Temporal lobe (tissue), 1 donor: ENCODE data around the gene TLCD3A. TPM values are rescaled to one million over a fixed set of nuclear protein-coding genes. Genes with fewer than 3 reads are reported as not detected.

ENCODE experiments used
- total RNA-seq: library from RNA; depleted of rRNA; stranded (reverse); fragments of >200 nt; gene quantifications from one replicate; pipeline ENCODE4 v1.2.3, GENCODE V29; 2014

Gene TLCD3A
- total RNA-seq, 1 donor from 2014 or later, result 8.9 TPM

Other genes starting within 250 kb of the TLCD3A start
- gene VPS53, start 17.8 kb upstream of the TLCD3A start, total RNA-seq, result 17.9 TPM
- 9.1 TPM for gene GEMIN4, start 19.7 kb downstream of the TLCD3A start, total RNA-seq
- 56.5 TPM for gene GLOD4, start 49.7 kb downstream of the TLCD3A start, total RNA-seq
- gene MRM3, start 49.8 kb downstream of the TLCD3A start, total RNA-seq, result 18.9 TPM
- 15.0 TPM for gene NXN, start 247.2 kb downstream of the TLCD3A start, total RNA-seq